HG02759 (cell line): ENCODE results near the gene GCM1.
A peak's percentile ranks its signal among the peaks of the same experiment; 100 is the strongest.

Source experiments
- ATAC-seq: cut with Tn5 transposase; IDR thresholded peaks from one replicate; pipeline ENCODE4 v1.9.1; 2021; ENCODE audit warnings: mild to moderate bottlenecking, moderate library complexity; ENCODE audit not compliant: unreplicated experiment

Gene GCM1

DNA sequence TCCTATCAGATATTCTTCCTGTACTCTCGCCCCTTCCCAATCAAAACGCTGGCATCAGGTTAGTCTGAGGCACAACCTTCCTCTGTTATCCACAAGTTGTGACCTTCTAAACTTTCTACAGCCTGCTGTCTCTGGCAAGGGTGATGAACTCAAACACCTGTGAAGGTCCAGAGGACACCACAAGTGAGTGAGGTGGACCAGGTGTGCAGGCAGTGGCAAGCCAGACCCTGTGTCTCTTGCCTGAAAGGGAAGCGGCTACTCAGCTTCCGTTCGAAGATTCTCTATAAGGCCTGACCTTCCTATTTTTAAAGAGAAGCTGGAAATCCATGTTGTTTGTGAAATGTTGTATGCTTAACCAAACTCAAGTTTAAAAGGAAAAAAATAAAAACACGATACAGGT, 36.8 kb downstream of the GCM1 start:
- no peak for ATAC-seq

DNA sequence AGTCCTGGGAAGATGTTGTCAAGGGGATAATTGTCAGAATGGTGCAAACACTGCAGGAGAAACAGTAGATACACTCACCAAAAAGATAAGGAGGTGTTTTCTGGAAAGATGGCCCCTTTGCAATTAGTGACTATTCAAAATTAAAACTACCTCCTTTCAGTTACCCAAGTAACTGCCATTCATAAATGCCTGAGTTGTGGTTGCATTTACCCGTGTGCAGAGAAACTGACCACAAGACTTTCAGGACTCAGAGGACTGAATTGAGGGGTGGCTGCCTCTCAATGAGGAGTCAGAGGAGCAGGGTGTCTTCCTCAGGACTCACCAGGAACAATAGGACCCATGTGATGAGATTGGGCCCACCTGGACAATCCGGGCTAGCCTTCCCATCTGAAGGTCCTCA, 39.0 kb downstream of the GCM1 start:
- ATAC-seq, result peak; percentile 73

DNA sequence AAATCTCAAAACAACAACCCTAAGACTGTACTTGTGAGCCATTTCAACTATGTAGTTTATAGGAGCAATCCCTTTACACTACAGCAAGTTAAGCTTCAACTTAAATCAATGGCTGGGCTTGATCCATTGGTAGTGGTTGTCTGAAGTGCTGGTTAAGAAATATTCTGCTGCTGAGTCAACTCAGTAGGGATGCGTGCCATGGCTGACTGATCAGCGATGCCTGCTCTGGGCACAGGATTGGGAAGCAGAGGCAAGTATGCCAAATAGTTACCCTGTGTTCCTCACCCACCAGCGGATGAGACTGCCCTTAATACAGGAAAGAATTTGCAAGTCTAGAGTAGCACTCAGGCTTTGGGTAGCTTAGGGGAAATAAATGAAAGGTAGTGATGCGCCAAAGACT, 41.5 kb downstream of the GCM1 start:
- ATAC-seq, result no peak

DNA sequence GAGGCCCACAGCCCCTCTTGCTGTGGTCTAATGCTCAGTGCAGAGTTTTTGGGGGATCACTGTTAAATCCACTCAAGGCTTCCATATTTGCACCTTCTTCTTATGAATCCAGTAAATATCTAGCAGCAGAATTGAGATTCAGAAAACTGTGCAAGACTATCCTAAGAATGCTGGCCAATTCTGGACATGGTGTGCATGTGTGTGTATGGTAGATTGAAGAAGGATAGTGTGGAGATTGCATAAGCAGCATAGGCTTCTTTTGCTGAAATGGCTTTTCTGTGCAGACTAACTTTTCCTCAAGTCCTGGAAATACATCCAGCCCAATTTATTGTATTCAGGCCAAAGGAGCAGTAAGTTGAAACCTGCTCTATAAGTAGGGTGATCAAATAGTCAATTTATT, 43.7 kb downstream of the GCM1 start:
- ATAC-seq, result no peak

DNA sequence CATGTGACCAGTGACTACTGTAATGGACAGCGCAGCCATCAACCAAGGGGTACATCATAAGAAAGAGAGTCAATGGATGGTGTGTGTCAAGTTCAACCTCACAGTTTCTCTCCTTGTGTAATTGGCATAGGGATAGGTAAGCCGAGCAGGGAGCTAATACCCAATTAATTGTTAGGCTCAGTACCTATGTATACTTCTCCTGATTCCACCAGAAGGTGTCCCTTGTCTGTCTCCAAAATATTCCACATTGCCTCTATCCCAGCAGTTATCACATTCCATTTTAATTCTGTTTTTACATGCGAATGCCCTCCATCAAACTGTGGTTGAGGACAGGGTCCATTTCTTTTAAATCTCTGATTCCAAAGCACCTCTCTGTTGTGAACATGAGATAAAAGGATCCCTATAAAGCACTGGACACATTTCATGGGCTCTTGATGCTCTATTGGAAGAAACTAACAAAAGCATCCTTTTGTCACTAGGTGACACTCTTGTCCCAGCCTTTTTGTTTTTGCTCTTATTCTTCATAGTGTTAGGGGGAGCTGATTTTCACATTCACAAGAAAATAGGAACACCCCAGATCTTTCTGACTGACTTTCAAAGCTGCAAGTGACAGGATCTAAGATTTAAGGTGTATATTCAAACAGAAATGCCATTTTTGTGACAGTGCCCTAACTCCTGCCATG, 44.5 kb downstream of the GCM1 start:
- ATAC-seq, result no peak

DNA sequence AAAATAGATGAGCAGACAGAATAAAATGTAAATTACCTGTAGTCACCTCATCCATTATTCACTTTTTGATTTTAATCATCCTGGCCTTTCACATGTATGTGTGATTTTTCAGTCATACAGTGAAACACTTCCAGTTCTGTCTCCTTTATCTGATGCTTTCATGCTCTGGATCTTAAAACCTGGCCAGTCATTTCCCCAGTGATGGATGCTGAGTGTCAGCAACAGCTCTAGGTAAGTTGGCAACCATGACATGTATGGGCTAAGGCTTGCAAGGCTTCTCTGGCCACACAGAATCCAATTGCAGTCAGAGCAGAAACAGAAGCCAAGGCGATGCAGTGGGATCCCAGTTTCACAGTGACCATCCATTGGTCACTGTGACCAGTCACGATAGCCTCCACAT, 47.6 kb downstream of the GCM1 start:
- ATAC-seq, result no peak

DNA sequence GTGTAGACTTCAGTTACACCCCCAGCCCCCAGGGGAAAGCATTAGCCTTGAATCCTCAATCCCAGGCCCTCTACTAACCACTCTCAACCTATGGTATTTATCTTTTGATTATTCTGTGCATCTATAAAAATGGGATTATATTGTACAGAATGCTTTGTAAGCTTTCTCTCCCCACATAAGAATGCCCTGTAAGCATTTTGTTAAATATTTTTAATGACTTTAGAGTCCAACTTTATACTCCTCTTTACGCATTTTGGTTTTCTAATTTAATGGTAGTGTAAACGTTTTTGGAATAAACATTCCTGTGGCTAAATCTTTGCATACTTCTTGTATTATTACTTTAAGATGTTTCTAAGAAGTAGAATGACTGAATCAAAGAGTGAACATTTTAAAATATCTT, 48.1 kb downstream of the GCM1 start:
- ATAC-seq, result no peak

DNA sequence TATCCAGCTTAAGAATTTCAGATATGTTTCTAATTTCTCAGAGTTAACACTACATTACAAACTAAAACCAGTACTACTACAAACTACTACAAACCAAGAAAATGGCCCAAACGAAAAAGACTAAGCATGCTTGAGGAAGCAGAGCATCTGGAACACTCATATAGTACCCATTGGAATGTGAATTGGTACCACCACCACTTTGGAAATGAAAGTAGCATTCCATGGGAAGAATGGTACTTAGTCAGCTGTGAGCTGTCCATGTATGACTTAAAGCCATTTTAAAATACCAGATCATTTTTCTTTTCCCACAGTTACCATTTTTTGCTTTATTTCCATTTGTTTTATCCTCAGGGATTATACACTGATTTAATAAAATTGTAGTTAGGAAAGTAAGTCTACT, 52.9 kb downstream of the GCM1 start:
- ATAC-seq, result no peak

DNA sequence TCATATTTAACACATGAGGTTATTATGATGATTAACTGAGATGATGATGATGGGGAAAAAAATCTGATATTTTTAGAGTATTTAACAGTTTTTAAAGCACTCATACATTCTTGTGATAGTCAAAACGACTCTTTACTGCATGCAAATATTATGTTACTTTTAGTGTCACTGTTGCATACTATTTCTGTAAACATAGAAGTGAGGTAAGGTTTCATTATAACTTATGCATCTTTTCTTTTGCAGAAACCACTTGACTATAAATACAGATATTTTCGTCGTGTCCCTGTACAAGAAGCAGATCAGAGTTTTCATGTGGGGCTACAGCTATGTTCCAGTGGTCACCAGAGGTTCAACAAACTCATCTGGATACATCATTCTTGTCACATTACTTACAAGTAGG, 53.4 kb downstream of the GCM1 start:
- no peak for ATAC-seq

DNA sequence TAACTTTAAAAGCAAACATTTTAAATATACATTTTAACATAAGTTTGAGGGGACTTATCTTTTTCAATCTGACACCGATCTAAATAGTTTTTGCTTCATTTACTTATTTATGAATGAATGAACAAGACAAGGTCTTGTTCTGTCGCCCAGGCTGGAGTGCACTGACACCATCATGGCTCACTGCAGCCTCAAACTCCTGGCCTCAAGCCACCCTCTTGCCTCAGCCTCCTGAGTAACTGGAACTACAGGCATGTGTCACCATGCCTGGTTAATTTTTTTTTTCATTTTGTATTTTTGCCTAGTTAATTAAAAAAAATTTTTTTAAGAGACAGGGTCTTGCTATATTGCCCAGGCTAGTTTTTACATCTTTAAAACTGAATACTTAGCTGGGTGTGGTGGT, 58.1 kb downstream of the GCM1 start:
- no peak for ATAC-seq

DNA sequence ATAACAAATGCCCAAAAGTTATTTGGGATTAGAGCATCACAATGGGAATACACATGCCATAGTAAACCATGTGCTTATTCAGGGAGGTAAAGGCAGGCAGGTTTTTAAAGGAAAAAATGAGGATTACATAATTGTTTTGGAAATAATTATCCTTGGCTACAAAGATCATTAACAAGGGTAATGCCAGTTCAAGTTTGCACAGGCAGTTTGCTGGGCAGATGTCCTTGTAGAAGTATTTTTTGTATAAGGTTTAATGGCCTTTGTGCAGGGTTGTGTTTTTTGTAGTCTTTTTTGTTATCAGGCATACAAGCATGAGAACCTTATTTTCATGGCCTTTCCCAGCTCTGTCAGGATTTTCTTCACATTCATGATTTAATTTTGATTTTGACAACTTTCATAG, 58.7 kb downstream of the GCM1 start:
- no peak for ATAC-seq

DNA sequence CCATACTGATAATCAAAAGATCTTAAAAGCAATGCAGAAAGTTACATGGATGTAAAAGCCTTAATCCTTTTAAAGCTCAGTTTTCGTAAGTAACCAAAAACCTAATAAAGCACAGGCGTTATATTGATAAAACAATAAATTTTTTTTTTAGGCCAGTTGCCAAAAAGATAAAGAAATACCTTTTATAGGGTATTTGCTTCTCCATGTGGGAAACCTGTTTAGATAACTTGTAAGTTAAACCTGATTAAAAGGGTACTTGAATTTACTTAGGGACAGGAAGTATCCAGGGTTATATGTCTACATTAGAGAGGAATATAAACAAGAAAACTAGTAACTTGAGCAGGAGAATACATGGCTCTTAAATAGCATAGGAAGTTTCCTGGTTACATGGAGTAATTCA, 62.3 kb downstream of the GCM1 start:
- ATAC-seq, result no peak

DNA sequence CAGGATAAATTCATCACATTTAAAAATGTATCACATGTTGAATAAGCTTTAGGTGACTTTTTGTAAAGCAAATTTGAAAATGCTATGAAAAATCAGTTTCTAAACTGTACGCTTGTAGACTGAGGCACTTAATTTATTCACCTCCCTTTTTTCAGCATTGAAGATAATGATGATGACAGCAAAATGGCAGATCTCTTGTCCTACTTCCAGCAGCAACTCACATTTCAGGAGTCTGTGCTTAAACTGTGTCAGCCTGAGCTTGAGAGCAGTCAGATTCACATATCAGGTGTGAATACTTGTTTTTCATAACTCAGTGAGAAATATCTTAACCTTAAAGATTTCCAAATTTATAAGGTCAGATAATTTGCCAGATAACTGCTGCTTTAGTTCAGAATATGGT, 67.8 kb downstream of the GCM1 start:
- no peak for ATAC-seq
